Mesothelial cell of epicardium (in vitro differentiated cells): ENCODE data around the gene NEUROD2. TPM values are rescaled to one million over a fixed set of nuclear protein-coding genes. Genes with fewer than 3 reads are reported as not detected.
"Not testable (repeated sequence)": the region's sequence is repeated elsewhere in the genome, so short reads cannot be mapped to it uniquely, and the experiment has no call there.

Experiments
- DNase-seq, 2 experiments: peaks; one replicate each; pipeline ENCODE4 v3.0.0; 2021; ENCODE audit warnings: low spot score in 2 of 2; ENCODE audit not compliant: unreplicated experiment in 2 of 2
- H3K27ac Mint-ChIP-seq: 2 replicates; pipeline ENCODE4 v1.8.0; 2021; ENCODE audit warnings: mixed read lengths
- H3K27me3 Mint-ChIP-seq: 2 replicates; pipeline ENCODE4 v1.8.0; 2021; ENCODE audit warnings: low read depth, mixed read lengths
- H3K36me3 Mint-ChIP-seq: 2 replicates; pipeline ENCODE4 v1.8.0; 2021; ENCODE audit warnings: mixed read lengths
- H3K4me1 Mint-ChIP-seq: 2 replicates; pipeline ENCODE4 v1.8.0; 2021; ENCODE audit warnings: mixed read lengths
- H3K4me3 Mint-ChIP-seq: 2 replicates; pipeline ENCODE4 v1.8.0; 2021; ENCODE audit warnings: mild to moderate bottlenecking, moderate library complexity, mixed read lengths
- H3K9me3 Mint-ChIP-seq: 2 replicates; pipeline ENCODE4 v1.8.0; 2021; ENCODE audit warnings: mixed read lengths
- total RNA-seq: library from RNA; stranded (reverse); gene quantifications from 3 replicates; pipeline ENCODE4 v1.2.1, GENCODE V29; 2021
- TF ChIP-seq, protein P1 (sequence below): fragments of 200-600 bp; sonication (generic); IDR thresholded peaks from one replicate; pipeline ENCODE4 v1.5.0; 2021; ENCODE audit warnings: antibody characterized with exemption; ENCODE audit not compliant: unreplicated experiment

The NEUROD2 gene
- total RNA-seq, 1 donor from 2014 or later, result not detected

DNA sequence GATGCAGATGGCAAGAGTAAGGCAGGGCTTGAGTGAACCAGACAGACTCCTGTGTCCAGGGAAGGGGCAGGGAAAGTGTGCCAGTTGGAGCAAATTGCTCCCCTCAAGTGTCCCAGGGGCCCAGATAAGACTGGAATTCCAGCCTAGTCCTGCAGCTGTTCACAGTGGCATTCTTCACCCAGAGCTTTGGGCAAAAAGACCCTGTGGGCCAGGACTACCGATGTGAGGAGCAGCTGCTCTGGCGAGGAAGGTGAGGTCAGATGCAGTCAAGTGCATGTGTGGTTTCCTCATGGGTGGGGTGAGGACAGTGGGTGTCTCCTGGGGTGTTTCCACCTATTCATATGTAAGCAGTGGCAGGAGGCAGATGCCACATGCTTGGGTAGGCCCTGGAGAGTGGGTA, 14.3 kb downstream of the NEUROD2 start:
- no peaks in the 10 kb centered on the region for H3K9me3 Mint-ChIP-seq
- H3K4me1 Mint-ChIP-seq, result no peaks in the 10 kb centered on the region
- TF ChIP-seq, protein P1, sequence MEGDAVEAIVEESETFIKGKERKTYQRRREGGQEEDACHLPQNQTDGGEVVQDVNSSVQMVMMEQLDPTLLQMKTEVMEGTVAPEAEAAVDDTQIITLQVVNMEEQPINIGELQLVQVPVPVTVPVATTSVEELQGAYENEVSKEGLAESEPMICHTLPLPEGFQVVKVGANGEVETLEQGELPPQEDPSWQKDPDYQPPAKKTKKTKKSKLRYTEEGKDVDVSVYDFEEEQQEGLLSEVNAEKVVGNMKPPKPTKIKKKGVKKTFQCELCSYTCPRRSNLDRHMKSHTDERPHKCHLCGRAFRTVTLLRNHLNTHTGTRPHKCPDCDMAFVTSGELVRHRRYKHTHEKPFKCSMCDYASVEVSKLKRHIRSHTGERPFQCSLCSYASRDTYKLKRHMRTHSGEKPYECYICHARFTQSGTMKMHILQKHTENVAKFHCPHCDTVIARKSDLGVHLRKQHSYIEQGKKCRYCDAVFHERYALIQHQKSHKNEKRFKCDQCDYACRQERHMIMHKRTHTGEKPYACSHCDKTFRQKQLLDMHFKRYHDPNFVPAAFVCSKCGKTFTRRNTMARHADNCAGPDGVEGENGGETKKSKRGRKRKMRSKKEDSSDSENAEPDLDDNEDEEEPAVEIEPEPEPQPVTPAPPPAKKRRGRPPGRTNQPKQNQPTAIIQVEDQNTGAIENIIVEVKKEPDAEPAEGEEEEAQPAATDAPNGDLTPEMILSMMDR, result no peak
- H3K4me3 Mint-ChIP-seq, result no peak overlapping the region
- no peak overlapping the region for H3K27ac Mint-ChIP-seq
- no peaks in the 10 kb centered on the region for H3K36me3 Mint-ChIP-seq
- DNase-seq, result no peak
- H3K27me3 Mint-ChIP-seq, result peaks cover 95% of the 10 kb centered on the region

DNA sequence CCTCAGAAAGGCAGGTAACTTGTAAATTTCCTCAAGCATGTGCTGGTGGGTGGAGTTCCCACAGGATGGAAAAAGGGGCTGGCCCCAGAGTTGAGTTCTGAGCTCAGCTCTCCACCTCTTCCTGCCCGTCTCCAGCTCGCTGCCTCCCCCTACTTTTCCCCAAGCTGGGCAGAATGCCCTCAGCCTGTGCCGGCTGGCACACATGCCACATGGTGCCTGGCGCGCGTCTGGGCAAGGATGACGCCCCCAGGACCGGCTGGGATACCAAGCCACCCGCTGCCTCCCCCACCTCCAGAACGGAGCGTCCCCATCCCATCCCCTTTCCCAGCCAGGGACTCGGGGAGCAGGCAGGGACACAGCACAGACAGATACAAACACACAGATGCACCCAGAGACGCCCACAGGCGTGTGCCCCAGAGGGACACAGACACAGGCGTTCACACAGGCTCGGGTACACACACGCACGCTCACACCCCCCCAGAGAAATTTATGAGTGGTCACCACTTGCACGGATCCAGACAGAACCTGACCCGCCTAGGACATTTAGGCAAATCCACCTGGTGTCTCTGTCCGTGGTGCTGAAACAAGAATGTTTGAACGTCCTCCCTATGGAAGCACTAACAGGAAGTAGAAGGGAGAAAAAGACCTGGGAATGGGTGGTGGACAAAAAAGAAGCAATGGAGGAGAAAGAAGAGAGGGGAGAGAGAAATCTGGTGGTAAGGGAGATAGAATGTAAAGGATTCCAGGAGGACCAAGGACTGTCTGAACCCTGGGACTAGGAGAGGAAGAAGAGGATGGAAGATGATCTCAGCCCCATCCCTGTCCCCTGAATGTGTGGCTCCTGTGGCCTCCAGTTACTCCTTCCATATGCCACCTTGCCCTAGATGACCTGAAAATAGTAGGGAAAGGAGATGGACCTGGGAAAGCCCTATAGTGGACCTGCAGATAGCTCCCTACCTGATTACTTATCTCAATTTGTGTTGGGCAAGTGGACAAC, 15.5 kb downstream of the NEUROD2 start:
- Mint-ChIP-seq H3K9me3 (no peaks in the 10 kb centered on the region), H3K36me3 (no peaks in the 10 kb centered on the region), H3K4me1 (no peaks in the 10 kb centered on the region), H3K27ac (no peak overlapping the region), H3K4me3 (no peak overlapping the region), H3K27me3 (peaks cover 94% of the 10 kb centered on the region)
- peak in 1 of 2 experiments; percentile 69 for DNase-seq
- TF ChIP-seq, protein P1, result no peak

DNA sequence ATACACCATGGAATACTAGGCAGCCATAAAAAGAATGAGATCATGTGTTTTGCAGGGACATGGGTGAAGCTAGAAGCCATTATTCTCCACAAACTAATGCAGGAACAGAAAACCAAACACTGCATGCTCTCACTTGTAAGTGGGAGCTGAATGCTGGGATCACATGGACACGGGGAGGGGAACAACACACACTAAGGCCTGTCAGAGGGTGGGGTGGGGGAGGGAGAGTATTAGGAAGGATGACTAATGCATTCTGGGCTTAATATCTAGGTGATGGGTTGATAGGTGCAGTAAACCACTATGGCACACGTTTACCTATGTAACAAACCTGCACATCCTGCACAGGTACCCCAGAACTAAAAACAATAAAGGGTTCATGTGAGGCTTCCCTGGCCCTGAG, 17.5 kb downstream of the NEUROD2 start:
- H3K9me3 Mint-ChIP-seq, H3K27ac Mint-ChIP-seq, H3K4me1 Mint-ChIP-seq, DNase-seq, H3K36me3 Mint-ChIP-seq, H3K4me3 Mint-ChIP-seq: not testable (repeated sequence)
- H3K27me3 Mint-ChIP-seq, result peaks cover 81% of the 10 kb centered on the region

DNA sequence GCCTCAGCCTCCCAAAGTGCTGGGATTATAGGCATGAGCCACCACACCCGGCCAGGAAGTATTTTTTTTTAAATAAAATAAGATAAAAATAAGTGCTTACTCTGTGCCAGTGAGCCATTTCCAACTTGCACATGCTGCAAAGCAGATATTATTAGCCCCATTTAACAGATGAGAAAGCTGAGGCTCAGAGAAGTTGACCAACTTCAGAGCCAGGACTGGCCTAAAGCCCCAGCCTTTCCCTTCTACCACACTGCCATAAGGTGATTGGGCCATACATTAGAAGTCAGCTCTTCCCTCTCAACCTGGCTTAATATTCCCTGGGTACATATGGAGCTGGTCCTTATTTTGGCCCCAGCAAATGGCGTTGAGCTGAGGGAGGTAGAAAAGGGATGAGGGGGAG, 25.1 kb downstream of the NEUROD2 start:
- no peaks in the 10 kb centered on the region for H3K9me3 Mint-ChIP-seq
- no peak overlapping the region for H3K4me3 Mint-ChIP-seq
- H3K27me3 Mint-ChIP-seq, result peaks cover 57% of the 10 kb centered on the region
- peaks cover 11% of the 10 kb centered on the region for H3K4me1 Mint-ChIP-seq
- no peaks in the 10 kb centered on the region for H3K36me3 Mint-ChIP-seq
- TF ChIP-seq, protein P1, result no peak
- DNase-seq, result no peak
- H3K27ac Mint-ChIP-seq, result no peak overlapping the region

DNA sequence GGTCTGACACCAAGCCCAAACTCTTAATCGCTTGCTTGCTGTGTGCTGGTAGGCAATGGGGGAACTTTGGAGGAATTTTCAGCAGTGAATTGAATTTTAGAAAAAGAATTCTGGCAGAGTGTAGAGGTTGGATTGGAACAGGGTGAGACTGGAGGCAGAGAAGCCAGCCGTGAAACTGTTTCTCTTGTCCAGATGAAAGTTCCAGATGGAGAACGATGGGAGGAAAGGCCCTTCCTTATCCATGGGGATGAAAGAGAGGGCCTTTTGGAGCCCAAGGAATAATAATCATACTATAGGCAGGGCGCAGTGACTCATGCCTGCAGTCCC, 26.0 kb downstream of the NEUROD2 start:
- Mint-ChIP-seq H3K4me3 (no peak overlapping the region), H3K27me3 (peaks cover 51% of the 10 kb centered on the region), H3K27ac (no peak overlapping the region), H3K36me3 (no peaks in the 10 kb centered on the region), H3K9me3 (no peaks in the 10 kb centered on the region), H3K4me1 (peaks cover 11% of the 10 kb centered on the region)
- DNase-seq, result no peak
- TF ChIP-seq, protein P1, result no peak

DNA sequence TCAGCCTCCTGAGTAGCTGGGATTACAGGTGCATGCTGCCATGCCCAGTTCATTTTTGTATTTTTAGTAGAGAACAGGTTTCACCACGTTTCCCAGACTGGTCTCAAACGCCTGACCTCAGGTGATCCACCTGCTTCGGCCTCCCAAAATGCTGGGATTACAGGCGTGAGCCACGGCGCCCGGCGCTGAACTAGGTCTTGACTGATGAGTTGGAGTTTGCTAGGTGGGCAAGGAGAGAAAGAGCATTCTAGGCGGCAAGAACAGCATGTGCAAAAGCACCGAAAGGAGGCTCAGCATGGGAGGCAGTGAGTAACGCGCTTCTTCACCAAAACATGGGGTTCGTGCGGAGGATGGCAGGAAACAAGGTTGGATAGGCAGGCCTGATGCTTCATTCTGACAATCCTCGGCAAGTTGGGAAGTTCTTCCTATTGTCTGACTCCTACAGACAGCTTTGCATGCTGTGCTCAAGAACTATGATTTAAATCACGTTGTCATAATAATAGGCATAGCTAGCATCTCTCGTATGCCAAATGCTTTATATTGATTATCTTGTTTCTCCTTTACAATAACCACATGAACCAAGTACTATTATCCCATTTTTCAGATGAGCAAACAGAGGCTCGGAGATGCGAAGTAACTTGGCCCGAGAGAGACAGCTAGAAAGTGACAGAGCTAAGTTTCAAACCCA, 26.5 kb downstream of the NEUROD2 start:
- TF ChIP-seq, protein P1, result no peak
- Mint-ChIP-seq H3K4me1 (peaks cover 11% of the 10 kb centered on the region), H3K36me3 (no peaks in the 10 kb centered on the region), H3K9me3 (no peaks in the 10 kb centered on the region), H3K27ac (no peak overlapping the region), H3K27me3 (peaks cover 54% of the 10 kb centered on the region), H3K4me3 (no peak overlapping the region)
- no peak for DNase-seq
